Left forelimb (tissue), 1 donor: ENCODE results near the gene TAS2R50.

ENCODE experiments used
- DNase-seq: peaks from one replicate; pipeline ENCODE4 v3.0.0-alpha.2; 2018; ENCODE audit warnings: low spot score

TAS2R50 gene

GRCh38 chr12:10952645-10953044 is 34.1 kb downstream of the TAS2R50 start:
- DNase-seq, result no peak

GRCh38 chr12:10943167-10943566 is 43.5 kb downstream of the TAS2R50 start:
- no peak for DNase-seq

- DNase-seq, result no peak
These were observed 44.6 kb downstream of the TAS2R50 start for GRCh38 chr12:10941916-10942607.

GRCh38 chr12:10941369-10941768 is 45.3 kb downstream of the TAS2R50 start:
- DNase-seq, result no peak

- no peak for DNase-seq
These were observed 46.3 kb downstream of the TAS2R50 start for GRCh38 chr12:10940389-10940788.

GRCh38 chr12:10939163-10939562 is 47.5 kb downstream of the TAS2R50 start, which contains the start of gene TAS2R14:
TSS of gene TAS2R14 (minus strand) at chr12:10939263. CDS start at chr12:10939207, 56 bp downstream.
- DNase-seq, result no peak

- DNase-seq, result no peak
These were observed 50.2 kb downstream of the TAS2R50 start for GRCh38 chr12:10936506-10936905.
